GM19324 (cell line): ENCODE data around the gene ZFP36L2.

ENCODE experiments used
- ATAC-seq: cut with Tn5 transposase; IDR thresholded peaks from one replicate; pipeline ENCODE4 v1.9.1; 2021; ENCODE audit warnings: mild to moderate bottlenecking, moderate library complexity; ENCODE audit not compliant: unreplicated experiment, low FRiP score

ZFP36L2 gene

GRCh38 chr2:43225093-43225787, 1.2 kb downstream of the ZFP36L2 start:
- no peak for ATAC-seq

GRCh38 chr2:43224571-43225092, 1.8 kb downstream of the ZFP36L2 start:
- no peak for ATAC-seq

GRCh38 chr2:43224131-43224570, 2.3 kb downstream of the ZFP36L2 start:
- ATAC-seq = no peak

DNA sequence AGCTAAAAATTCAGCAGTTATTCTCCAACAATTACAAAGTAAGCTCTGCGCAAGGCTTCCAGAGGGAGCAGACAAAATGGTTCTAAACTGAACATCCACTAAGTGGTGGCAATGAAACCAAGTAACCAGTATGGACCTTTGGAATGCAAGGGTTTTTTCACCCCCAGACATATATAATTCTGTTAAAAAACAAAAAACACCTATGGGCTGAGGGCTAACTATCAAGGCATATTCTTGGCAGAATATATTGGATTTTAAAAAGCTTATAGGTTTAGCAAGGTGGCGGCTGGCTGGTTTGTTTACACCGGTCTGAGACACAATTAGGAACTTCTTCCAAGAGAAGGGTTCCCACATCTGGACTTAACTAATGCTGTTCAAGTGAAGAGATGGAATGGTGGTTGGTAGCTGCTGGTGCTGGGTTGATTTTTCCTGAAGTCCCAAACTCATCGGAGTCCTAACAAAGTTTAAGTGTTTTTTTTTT, 2.8 kb downstream of the ZFP36L2 start:
- ATAC-seq = no peak

DNA sequence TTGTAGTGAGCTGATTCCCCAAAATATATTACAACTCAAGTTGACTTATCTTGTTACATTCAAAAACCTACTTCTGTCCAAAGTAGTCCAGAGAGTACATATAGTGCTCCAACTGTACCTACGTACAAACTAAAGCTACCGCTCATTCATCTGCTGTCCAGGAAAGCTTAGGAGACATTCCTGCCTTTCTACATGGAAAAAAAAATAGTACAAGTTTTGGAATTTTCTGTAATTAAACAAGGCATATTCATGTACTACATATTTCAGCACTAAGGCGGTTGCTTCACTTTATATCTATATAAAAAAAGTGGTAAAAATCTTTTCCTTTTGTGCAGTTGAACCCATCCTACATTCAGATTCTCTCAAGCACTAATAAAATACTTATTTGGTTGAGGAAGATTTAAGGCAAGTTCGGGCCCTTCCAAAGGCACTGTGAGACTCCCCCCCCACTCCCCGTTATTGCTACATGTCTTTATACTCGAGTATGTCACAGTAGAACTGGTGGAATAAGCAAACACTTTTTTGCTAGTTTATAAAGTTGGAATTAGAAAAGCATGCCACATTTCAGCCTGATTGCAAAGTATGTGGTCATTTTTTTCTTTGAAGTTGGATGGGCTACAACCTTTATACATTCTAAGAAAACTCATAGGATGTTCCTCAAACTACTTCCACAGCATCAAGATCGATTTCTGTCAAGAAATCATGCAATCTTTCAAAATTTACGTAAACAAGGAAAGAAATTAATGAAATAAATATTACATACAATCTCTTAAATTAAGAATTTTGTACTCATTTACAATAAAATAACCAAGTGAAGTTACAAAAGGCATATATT, 3.7 kb downstream of the ZFP36L2 start:
- no peak for ATAC-seq

- ATAC-seq = no peak
These were observed 4.5 kb downstream of the ZFP36L2 start for GRCh38 chr2:43221763-43222474.

GRCh38 chr2:43221124-43221762, 5.2 kb downstream of the ZFP36L2 start:
- ATAC-seq = no peak

- no peak for ATAC-seq
These were observed 5.7 kb downstream of the ZFP36L2 start for GRCh38 chr2:43220760-43221123.

DNA sequence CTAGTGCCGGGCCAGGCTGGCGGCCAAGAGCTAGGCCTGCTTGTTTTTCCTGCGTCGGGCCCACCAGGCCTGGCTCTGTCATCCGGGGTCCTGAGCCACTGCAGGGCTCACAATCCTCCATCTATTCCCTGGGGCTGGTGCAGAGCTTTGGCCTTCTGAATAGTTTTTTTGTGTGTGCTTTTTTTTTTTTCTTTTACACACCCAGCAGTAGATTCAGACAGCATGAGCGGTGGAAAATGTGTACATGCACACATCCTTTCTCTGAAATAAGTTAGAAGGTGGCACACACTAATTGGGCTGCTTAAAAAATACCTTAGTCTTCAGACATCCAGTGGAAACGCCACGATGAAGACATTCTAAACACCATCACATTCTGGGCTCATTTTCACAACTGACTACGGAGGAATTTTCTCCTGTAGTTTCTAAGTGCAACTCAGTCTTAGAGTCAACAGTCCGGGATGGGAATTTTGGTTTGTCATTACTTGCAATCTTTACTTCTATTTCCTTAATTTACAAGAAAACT, 6.1 kb downstream of the ZFP36L2 start:
- ATAC-seq = no peak

DNA sequence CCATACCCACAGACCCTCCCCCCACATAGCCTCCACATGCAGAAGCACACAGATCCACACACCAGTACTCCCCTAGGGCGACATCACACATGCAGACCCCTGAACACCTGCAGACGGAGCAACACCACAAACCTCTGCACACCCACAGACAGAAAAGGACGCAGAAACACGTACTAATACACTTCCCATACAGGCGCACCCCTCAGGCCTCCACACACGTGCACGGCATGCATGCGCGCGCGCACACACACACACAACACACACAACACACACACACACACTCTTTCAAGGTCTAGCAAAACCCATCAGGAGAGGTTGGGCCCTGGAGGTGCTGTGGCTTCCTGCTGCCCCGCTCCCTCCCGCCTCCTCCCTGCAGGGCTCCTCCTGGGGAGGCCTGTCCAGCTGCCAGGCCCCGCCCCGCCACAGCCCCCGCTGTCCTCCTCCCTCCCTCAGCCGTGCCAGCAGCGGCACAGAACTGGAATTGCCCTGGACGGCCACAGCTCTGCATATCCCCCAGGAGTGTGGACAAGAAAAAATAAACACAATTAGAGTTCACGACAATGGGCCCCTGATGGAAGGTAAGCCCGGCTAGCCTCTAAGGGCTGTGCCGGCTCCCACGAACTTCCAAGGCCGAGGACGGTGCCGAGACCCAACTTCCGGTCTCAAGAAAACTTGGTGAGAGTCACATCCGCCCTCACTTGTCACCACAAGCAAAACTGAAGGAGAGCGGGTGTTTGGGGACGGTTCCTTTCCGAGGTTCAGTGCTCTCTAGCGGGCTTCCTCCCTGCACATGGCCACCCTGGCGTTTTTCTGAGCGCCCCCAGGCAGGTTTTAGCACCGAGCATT, 6.8 kb downstream of the ZFP36L2 start:
- peak; percentile 55 for ATAC-seq

GRCh38 chr2:43218702-43219382, 7.6 kb downstream of the ZFP36L2 start:
- ATAC-seq = peak; percentile 49

GRCh38 chr2:43218155-43218701, 8.2 kb downstream of the ZFP36L2 start:
- peak; percentile 17 for ATAC-seq

DNA sequence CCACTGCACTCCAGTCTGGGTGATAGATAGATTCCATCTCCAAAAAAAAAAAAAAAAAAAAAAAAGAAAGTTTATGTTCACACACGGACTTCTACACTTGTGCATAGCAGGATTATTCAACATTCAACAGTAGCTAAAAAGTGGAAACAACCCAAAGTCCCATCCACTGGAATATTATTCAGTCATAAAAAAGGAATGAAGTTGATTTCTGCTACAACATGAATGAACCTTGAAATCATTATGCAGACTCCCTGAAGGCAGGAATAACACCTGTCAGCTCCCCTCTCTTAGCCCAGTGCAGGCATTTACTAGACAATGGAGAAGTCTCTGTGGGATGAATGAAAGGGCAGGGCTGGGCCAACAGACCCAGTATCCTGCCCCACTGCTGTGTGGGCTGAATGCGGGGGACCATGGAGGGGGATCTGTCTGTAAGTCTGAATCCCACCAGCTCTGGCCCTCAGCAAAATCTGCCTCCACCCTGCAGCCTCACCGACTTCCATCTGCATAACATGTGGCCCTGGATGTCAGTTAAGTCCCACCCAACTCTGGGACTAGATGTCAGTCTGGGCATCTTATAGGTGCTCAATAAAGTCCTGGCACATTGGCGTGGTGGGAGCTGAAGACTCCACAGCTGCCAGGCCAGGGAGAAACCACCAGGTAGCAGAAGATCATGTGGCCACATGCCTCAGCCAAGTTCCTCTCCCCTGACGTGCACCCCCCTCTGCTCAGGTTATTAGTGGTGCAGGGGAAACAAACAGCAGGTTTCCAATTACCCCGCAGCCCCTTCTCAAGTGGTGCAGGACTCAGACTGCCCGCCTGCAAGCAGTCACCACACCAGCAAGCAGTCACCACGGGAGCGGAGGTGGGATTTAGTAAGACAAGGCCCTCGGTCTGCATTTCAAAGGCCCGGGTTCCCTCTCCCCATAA, 8.9 kb downstream of the ZFP36L2 start:
- no peak for ATAC-seq

- no peak for ATAC-seq
These were observed 9.8 kb downstream of the ZFP36L2 start for GRCh38 chr2:43216629-43217028.

DNA sequence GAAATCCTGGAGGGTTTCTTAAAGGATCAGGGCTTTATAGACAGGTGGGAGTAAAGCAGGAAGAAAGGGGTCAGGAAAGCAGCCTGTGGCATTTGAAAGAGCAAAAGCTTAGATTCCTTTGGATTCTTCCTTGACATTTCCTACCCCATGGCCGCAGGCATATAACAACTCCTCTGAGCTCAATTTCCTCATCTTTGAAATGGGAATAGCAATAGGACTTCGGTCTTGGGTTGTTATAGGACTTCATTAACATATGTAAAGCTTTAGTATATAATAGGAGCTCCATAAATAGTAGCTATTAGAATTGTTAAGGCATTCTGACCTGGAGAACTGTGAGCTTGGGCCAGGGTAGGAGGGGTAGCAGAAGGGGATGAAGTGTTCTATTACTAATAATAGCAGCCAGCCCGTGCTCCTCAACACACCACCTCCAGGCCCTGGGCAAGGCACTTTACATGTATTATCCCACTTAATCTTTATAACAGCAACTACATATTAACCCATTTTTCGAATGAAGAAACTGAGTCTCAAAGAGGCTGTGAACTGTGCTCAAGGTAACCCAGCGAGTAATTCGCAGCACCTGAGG, 10.6 kb downstream of the ZFP36L2 start:
- no peak for ATAC-seq

GRCh38 chr2:43214253-43214652, 12.2 kb downstream of the ZFP36L2 start:
- ATAC-seq = no peak

DNA sequence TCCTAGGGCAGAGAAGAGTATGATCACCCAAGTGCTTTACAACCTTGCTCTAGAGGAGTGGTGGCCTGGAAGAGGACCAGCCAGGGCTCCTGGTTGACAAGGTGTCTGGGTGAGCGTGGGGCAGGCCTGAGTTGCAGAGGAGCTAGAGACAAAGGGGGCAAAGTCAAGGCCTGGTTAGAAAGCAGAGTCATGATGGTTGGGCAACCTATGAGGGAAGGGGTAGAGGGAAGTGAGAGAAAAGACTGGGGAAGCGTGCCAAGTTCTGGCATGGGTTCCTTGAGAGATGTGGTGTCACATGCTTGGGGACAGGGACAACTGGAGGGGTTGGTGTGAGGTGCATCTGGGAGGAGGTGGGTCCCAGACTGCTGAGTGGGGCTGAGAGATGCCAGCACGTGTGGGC, 13.5 kb downstream of the ZFP36L2 start:
- ATAC-seq = no peak
